Measurements from ENCODE around the gene C2orf78.
A peak's percentile ranks its signal among the peaks of the same experiment; 100 is the strongest.
"Not testable (repeated sequence)": the region's sequence is repeated elsewhere in the genome, so short reads cannot be mapped to it uniquely, and the experiment has no call there.

C2orf78 gene

DNA sequence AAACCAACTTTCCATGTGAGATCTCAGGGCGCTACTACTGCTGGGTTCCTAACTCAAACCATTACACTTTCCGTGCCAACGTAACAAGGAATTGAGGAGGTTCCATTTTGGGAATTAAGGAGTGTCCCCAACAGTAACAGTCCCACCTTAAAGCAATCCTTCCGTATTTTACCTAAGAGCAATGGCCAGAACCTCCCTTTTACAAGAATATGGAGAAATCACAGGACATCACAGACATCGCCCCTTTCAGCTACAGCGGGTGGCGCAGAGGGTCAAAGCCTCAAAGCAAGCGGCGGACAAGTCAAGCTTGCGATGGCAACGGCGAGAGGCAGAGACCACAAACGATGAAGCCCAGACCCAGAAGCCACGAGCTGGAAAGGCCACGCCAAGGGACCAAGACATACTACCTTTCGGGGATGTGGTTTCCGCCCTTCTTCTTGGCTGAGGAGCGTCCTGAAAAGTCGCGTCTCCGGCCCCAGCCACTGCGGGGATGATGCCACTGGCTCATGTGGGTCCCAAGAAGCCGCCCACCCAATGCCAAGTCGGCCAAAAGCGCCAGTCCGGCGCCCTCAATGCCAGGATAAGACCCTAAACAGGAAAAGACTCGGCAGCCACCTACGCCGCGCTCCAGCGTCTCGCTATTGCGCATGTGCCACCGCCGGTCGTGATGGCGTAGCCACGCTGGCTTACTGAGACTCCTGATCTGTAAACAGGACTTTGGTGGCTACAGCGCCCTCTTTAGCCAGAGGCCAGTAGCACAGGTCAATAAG lies 4.3 kb upstream of the C2orf78 start, which contains the start of gene DUSP11:
Gene DUSP11 (minus strand): TSS at position 637 of the 770 bp plus-strand sequence. CDS start 129 bp downstream, at position 508.
- peak within 1 kb of the TSS; percentile 96 for H3K4me3 ChIP-seq (ENCODE audit: low read depth, low read length)
- no peaks in the 10 kb centered on the region for H3K4me1 ChIP-seq
- TF ChIP-seq, protein P1, sequence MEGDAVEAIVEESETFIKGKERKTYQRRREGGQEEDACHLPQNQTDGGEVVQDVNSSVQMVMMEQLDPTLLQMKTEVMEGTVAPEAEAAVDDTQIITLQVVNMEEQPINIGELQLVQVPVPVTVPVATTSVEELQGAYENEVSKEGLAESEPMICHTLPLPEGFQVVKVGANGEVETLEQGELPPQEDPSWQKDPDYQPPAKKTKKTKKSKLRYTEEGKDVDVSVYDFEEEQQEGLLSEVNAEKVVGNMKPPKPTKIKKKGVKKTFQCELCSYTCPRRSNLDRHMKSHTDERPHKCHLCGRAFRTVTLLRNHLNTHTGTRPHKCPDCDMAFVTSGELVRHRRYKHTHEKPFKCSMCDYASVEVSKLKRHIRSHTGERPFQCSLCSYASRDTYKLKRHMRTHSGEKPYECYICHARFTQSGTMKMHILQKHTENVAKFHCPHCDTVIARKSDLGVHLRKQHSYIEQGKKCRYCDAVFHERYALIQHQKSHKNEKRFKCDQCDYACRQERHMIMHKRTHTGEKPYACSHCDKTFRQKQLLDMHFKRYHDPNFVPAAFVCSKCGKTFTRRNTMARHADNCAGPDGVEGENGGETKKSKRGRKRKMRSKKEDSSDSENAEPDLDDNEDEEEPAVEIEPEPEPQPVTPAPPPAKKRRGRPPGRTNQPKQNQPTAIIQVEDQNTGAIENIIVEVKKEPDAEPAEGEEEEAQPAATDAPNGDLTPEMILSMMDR (IDR thresholded peaks at IDR 0.05) = peak; percentile 94
- H3K9ac ChIP-seq = peak within 1 kb of the TSS; percentile 73
- H3K36me3 ChIP-seq (ENCODE audit: control insufficient read depth, insufficient read depth, low read length) = no peaks in the 10 kb centered on the region
- peak within 1 kb of the TSS; percentile 78 for H3K27ac ChIP-seq
- H3K9me3 ChIP-seq (ENCODE audit: control insufficient read depth, low read length) = no peaks in the 10 kb centered on the region
- H3K27me3 ChIP-seq (ENCODE audit: control insufficient read depth, insufficient read depth, low read length) = no peaks in the 10 kb centered on the region
- H3K79me2 ChIP-seq = peaks cover 10% of the 10 kb centered on the region
- H2AFZ ChIP-seq = peak within 1 kb of the TSS; percentile 96
- peak within 1 kb of the TSS; percentile 90 for H3K4me2 ChIP-seq (ENCODE audit: low read length)

DNA sequence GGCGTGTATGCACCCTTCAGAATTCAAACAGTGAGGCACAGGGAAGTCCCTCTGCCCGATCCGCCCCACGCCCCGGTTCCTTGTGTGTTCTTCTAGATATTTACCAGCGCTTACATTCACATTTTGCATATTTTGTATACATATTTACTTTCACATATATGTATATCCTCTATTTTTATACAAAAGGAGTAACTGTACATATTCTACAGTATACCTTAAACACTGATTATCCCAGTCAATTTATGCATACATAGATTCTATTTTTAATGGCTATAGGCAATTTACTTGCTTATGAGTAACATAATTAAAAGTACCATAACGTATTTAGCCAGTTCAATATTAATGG lies 3.8 kb upstream of the C2orf78 start:
- peak overlapping the region; percentile 96 for H3K4me3 ChIP-seq (ENCODE audit: low read depth, low read length)
- H3K9ac ChIP-seq = no peak overlapping the region
- H3K36me3 ChIP-seq (ENCODE audit: control insufficient read depth, insufficient read depth, low read length) = no peaks in the 10 kb centered on the region
- peak overlapping the region; percentile 96 for H2AFZ ChIP-seq
- H3K27me3 ChIP-seq (ENCODE audit: control insufficient read depth, insufficient read depth, low read length) = no peaks in the 10 kb centered on the region
- TF ChIP-seq, protein P1 (IDR thresholded peaks at IDR 0.05) = no peak
- H3K4me1 ChIP-seq = no peaks in the 10 kb centered on the region
- peaks cover 10% of the 10 kb centered on the region for H3K79me2 ChIP-seq
- H3K27ac ChIP-seq = peak overlapping the region; percentile 78
- no peaks in the 10 kb centered on the region for H3K9me3 ChIP-seq (ENCODE audit: control insufficient read depth, low read length)
- peak overlapping the region; percentile 90 for H3K4me2 ChIP-seq (ENCODE audit: low read length)

DNA sequence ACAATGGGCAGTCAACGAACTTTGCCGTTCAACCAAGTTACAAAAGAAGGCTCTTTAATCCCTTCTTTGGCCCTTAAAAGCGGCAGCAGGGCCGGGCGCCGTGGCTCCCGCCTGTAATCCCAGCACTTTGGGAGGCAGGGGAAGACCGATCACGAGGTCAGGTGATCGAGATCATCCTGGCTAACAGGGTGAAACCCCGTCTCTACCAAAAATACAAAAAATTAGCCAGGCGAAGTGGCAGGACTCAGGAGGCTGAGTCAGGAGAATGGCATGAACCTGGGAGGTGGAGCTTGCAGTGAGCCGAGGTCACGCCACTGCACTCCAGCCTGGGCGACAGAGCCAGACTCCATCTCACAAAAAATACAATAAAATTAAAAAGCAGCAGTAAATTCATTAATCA lies 581 bp upstream of the C2orf78 start:
- H3K79me2 ChIP-seq; H3K4me1 ChIP-seq; H2AFZ ChIP-seq; H3K9me3 ChIP-seq (ENCODE audit: control insufficient read depth, low read length); H3K4me2 ChIP-seq (ENCODE audit: low read length); H3K4me3 ChIP-seq (ENCODE audit: low read depth, low read length); H3K27ac ChIP-seq; H3K9ac ChIP-seq; H3K27me3 ChIP-seq (ENCODE audit: control insufficient read depth, insufficient read depth, low read length); H3K36me3 ChIP-seq (ENCODE audit: control insufficient read depth, insufficient read depth, low read length): not testable (repeated sequence)

DNA sequence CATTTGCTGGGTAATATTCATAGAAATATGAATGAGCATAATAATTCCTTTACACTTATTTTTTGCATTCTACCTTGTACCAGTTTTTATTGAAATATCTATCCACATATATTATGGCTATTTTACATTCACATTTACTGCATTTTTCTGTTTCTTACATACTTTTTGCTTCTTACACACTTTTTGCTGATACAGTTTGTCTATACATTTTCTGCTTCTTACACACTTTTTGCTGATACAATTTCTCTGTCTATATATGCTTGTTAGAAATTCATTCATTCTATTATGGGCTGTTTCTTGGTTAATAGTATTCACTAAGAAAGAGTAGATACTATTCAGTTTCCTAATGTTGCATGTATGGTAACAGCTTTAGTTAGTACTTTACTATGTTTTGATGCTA lies 27.9 kb downstream of the C2orf78 start:
- no peaks in the 10 kb centered on the region for H3K9me3 ChIP-seq (ENCODE audit: control insufficient read depth, low read length)
- no peaks in the 10 kb centered on the region for H3K79me2 ChIP-seq
- H3K4me1 ChIP-seq = no peaks in the 10 kb centered on the region
- no peak overlapping the region for H3K4me2 ChIP-seq (ENCODE audit: low read length)
- no peak overlapping the region for H3K27ac ChIP-seq
- no peak overlapping the region for H3K4me3 ChIP-seq (ENCODE audit: low read depth, low read length)
- no peak overlapping the region for H3K9ac ChIP-seq
- no peaks in the 10 kb centered on the region for H3K27me3 ChIP-seq (ENCODE audit: control insufficient read depth, insufficient read depth, low read length)
- no peaks in the 10 kb centered on the region for H3K36me3 ChIP-seq (ENCODE audit: control insufficient read depth, insufficient read depth, low read length)
- H2AFZ ChIP-seq = no peak overlapping the region
- TF ChIP-seq, protein P1 (IDR thresholded peaks at IDR 0.05) = no peak

DNA sequence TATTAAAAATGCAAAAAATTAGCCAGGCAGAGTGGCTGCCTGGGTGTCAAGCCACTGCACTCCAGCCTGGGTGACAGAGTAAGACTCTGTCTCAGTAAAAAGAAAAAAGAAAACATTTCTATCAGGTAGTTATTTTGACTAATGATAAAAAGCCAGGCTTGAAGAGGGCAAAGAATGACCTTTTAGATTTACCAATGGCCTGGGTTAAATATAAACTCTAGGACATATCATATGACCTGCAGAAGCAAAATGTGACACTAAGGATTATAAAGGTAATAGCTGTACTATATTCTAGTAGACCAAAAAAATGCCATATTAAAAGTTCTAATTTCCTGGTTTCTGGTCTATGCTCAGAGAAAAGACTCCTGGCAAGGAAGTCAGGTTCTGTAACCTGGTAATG lies 28.7 kb downstream of the C2orf78 start:
- no peak overlapping the region for H3K27ac ChIP-seq
- no peak overlapping the region for H3K9ac ChIP-seq
- no peaks in the 10 kb centered on the region for H3K27me3 ChIP-seq (ENCODE audit: control insufficient read depth, insufficient read depth, low read length)
- H3K4me2 ChIP-seq (ENCODE audit: low read length) = no peak overlapping the region
- H3K9me3 ChIP-seq (ENCODE audit: control insufficient read depth, low read length) = no peaks in the 10 kb centered on the region
- H3K79me2 ChIP-seq = no peaks in the 10 kb centered on the region
- H3K36me3 ChIP-seq (ENCODE audit: control insufficient read depth, insufficient read depth, low read length) = no peaks in the 10 kb centered on the region
- H3K4me3 ChIP-seq (ENCODE audit: low read depth, low read length) = no peak overlapping the region
- no peak overlapping the region for H2AFZ ChIP-seq
- TF ChIP-seq, protein P1 (IDR thresholded peaks at IDR 0.05) = no peak
- no peaks in the 10 kb centered on the region for H3K4me1 ChIP-seq
